ENCODE results near the gene TRABD2B. TPM values are rescaled to one million over a fixed set of nuclear protein-coding genes. Genes with fewer than 3 reads are reported as not detected.

The TRABD2B gene
- total RNA-seq, 2 donors from 2014 or later: 1.1 to 2.1 TPM

GRCh38 chr1:47917687-47918086, 79.5 kb downstream of the TRABD2B start:
- Histone ChIP-seq H3K36me3 (no peaks in the 10 kb centered on the region), H3K4me3 (no peak overlapping the region), H3K9me3 (no peaks in the 10 kb centered on the region), H3K4me1 (replicated peaks) (no peaks in the 10 kb centered on the region), H3K27ac (no peak overlapping the region), H3K27me3 (replicated peaks; ENCODE audit: insufficient read depth) (no peaks in the 10 kb centered on the region)
- no peak for DNase-seq (ENCODE audit: low spot score)
- TF ChIP-seq CTCF (IDR thresholded peaks at IDR 0.05): no peak
- TF ChIP-seq POLR2AphosphoS5 (IDR thresholded peaks at IDR 0.05): no peak
- no peak for TF ChIP-seq POLR2A (IDR thresholded peaks at IDR 0.05)
- 46% methylated on average over 3 of the region's 3 CpGs for WGBS
- intact Hi-C loops (cut with DNase I): no loop called here

GRCh38 chr1:47915677-47916353, 81.4 kb downstream of the TRABD2B start:
- intact Hi-C loops (cut with DNase I): no loop called here
- Histone ChIP-seq H3K27ac (no peak overlapping the region), H3K9me3 (no peaks in the 10 kb centered on the region), H3K27me3 (replicated peaks; ENCODE audit: insufficient read depth) (no peaks in the 10 kb centered on the region), H3K4me3 (no peak overlapping the region), H3K4me1 (replicated peaks) (no peaks in the 10 kb centered on the region), H3K36me3 (no peaks in the 10 kb centered on the region)
- TF ChIP-seq CTCF (IDR thresholded peaks at IDR 0.05) (no peak), POLR2A (IDR thresholded peaks at IDR 0.05) (no peak), POLR2AphosphoS5 (IDR thresholded peaks at IDR 0.05) (no peak)
- DNase-seq (ENCODE audit: low spot score): no peak
- 60% methylated on average over 11 of the region's 13 CpGs for WGBS

GRCh38 chr1:47914952-47915676, 82.1 kb downstream of the TRABD2B start:
- no peaks in the 10 kb centered on the region for H3K36me3 ChIP-seq
- no peaks in the 10 kb centered on the region for H3K27me3 ChIP-seq (replicated peaks; ENCODE audit: insufficient read depth)
- H3K27ac ChIP-seq: no peak overlapping the region
- TF ChIP-seq POLR2AphosphoS5 (IDR thresholded peaks at IDR 0.05): no peak
- no peak for TF ChIP-seq POLR2A (IDR thresholded peaks at IDR 0.05)
- TF ChIP-seq CTCF (IDR thresholded peaks at IDR 0.05): no peak
- 95% methylated on average over 8 of the region's 8 CpGs for WGBS
- no peaks in the 10 kb centered on the region for H3K9me3 ChIP-seq
- intact Hi-C loops (cut with DNase I): no loop called here
- H3K4me1 ChIP-seq (replicated peaks): no peaks in the 10 kb centered on the region
- H3K4me3 ChIP-seq: no peak overlapping the region
- DNase-seq (ENCODE audit: low spot score): no peak

GRCh38 chr1:47914218-47914938, 82.8 kb downstream of the TRABD2B start:
- H3K27ac ChIP-seq: no peak overlapping the region
- no peaks in the 10 kb centered on the region for H3K36me3 ChIP-seq
- H3K4me3 ChIP-seq: no peak overlapping the region
- H3K9me3 ChIP-seq: no peaks in the 10 kb centered on the region
- no peaks in the 10 kb centered on the region for H3K27me3 ChIP-seq (replicated peaks; ENCODE audit: insufficient read depth)
- H3K4me1 ChIP-seq (replicated peaks): no peaks in the 10 kb centered on the region
- no peak for DNase-seq (ENCODE audit: low spot score)
- no peak for TF ChIP-seq POLR2A (IDR thresholded peaks at IDR 0.05)
- no peak for TF ChIP-seq CTCF (IDR thresholded peaks at IDR 0.05)
- no peak for TF ChIP-seq POLR2AphosphoS5 (IDR thresholded peaks at IDR 0.05)
- intact Hi-C loops (cut with DNase I): no loop called here
- WGBS: 53% methylated on average over 13 of the region's 13 CpGs

Measured in prostate gland (tissue), 2 donors.